K562 (cell line): ENCODE data around the gene NECAB3. TPM values are rescaled to one million over a fixed set of nuclear protein-coding genes. Genes with fewer than 3 reads are reported as not detected.

Experiments
- ATAC-seq: fragments of 200-7000 bp; cut with Tn5 transposase; 3 replicates; pipeline ENCODE4 v1.9.1; 2020; ENCODE audit warnings: moderate library complexity
- BruUV-seq: library from RNA; stranded (reverse); fragments of 400-500 nt; replicated peaks from 2 replicates; lab custom pipeline; 2021; lab: Mats Ljungman, UMichigan
- CTCF ChIA-PET: fragments of 300-600 bp; formaldehyde crosslinking; extraction: SDS; loops from one replicate; lab custom pipeline; 2021; ENCODE audit warnings: low intra/inter-chr PET ratio; lab: Yijun Ruan, JAX
- POLR2A ChIA-PET: fragments of 300-600, 350-650 bp; sonication (Branson Sonifier 250); formaldehyde crosslinking; extraction: SDS; loops from one replicate; lab custom pipeline; 2021; ENCODE audit warnings: antibody characterized with exemption, inconsistent platforms; lab: Yijun Ruan, JAX
- DNase-seq, 4 experiments: peaks; one replicate each; pipeline versions ENCODE4 v3.0.0 to v3.0.0-alpha.2; 2011 to 2018; ENCODE audit warnings: low spot score in 3 of 4, mixed read lengths in 3 of 4; ENCODE audit errors: extremely low read depth in 1 of 4
- FAIRE-seq: peaks from 2 replicates; lab custom pipeline; 2011; peaks lifted over from hg19 to GRCh38; lab: Jason Lieb, UNC
- H2AFZ ChIP-seq: 2 replicates; pipeline ENCODE4 v1.6.0; 2011; ENCODE audit warnings: low read depth, low read length, control low read depth, inconsistent platforms
- H3K27ac ChIP-seq: fragments of 200-600 bp; 3 replicates; pipeline ENCODE4 v1.8.0; 2011; ENCODE audit warnings: low read depth, mild to moderate bottlenecking, control low read depth, inconsistent platforms, low read length, moderate library complexity, mixed read lengths; ENCODE audit errors: extremely low read depth
- H3K27me3 ChIP-seq, 2 experiments: fragments of 300-600 bp in 1 of 2; 2 replicates in 1 of 2; 3 replicates in 1 of 2; pipeline versions ENCODE4 v1.6.0 to v1.8.0; 2011; ENCODE audit warnings: inconsistent platforms in 2 of 2, low read length in 2 of 2, mild to moderate bottlenecking in 1 of 2, mixed read lengths in 1 of 2, moderate library complexity in 1 of 2; ENCODE audit not compliant: control insufficient read depth in 2 of 2, insufficient read depth in 2 of 2
- H3K36me3 ChIP-seq: fragments of 300-600 bp; 3 replicates; pipeline ENCODE4 v1.8.0; 2011; ENCODE audit warnings: mild to moderate bottlenecking, low read length, inconsistent platforms; ENCODE audit not compliant: control insufficient read depth, insufficient read depth
- H3K4me1 ChIP-seq, 2 experiments: fragments of 200-600 bp in 1 of 2; replicated peaks in 1 of 2; 2 replicates in 1 of 2; 3 replicates in 1 of 2; pipeline versions ENCODE4 v1.5.1 to v1.8.0; 2011; ENCODE audit warnings: inconsistent platforms in 2 of 2, low read length in 2 of 2, mild to moderate bottlenecking in 1 of 2, mixed read lengths in 1 of 2, moderate library complexity in 1 of 2; ENCODE audit not compliant: control insufficient read depth in 2 of 2, insufficient read depth in 2 of 2
- H3K4me2 ChIP-seq: 2 replicates; pipeline ENCODE4 v1.6.1; 2011; ENCODE audit warnings: low read length, control low read depth, inconsistent platforms, mixed read lengths; ENCODE audit not compliant: insufficient read depth
- H3K4me3 ChIP-seq: fragments of 200-600 bp; sonication (generic), shearing (Covaris generic); 2 replicates; pipeline ENCODE4 v1.5.1; 2016; ENCODE audit warnings: control low read depth, inconsistent platforms
- H3K79me2 ChIP-seq: fragments of 200-600 bp; 3 replicates; pipeline ENCODE4 v1.8.0; 2011; ENCODE audit warnings: low read length, inconsistent platforms; ENCODE audit not compliant: control insufficient read depth, insufficient read depth
- H3K9ac ChIP-seq, 2 experiments: 2 replicates each; pipeline versions ENCODE4 v1.6.0 to v1.6.1; 2011; ENCODE audit warnings: low read depth in 2 of 2, low read length in 2 of 2, control low read depth in 1 of 2, inconsistent platforms in 1 of 2, mild to moderate bottlenecking in 1 of 2, mixed read lengths in 1 of 2; ENCODE audit not compliant: insufficient read depth in 1 of 2
- H3K9me1 ChIP-seq: one replicate; pipeline ENCODE4 v1.6.0; 2011; ENCODE audit warnings: inconsistent platforms, mild to moderate bottlenecking, low read length, moderate library complexity; ENCODE audit not compliant: control insufficient read depth, insufficient read depth
- H3K9me3 ChIP-seq: replicated peaks from 2 replicates; pipeline ENCODE4 v1.5.1; 2011; ENCODE audit warnings: low read depth, low read length, inconsistent platforms; ENCODE audit not compliant: control insufficient read depth, insufficient read depth
- H4K20me1 ChIP-seq: replicated peaks from 2 replicates; pipeline ENCODE4 v1.6.1; 2011; ENCODE audit warnings: low read length, inconsistent platforms, mixed read lengths; ENCODE audit not compliant: control insufficient read depth, insufficient read depth
- BCOR ChIP-seq: fragments of 450-650 bp; IDR thresholded peaks from 2 replicates; pipeline ENCODE4 v1.6.1; 2016
- EGR1 ChIP-seq: fragments of 450-650 bp; conservative IDR thresholded peaks from 2 replicates; pipeline ENCODE4 v1.6.1; 2017; ENCODE audit warnings: mild to moderate bottlenecking
- KDM2B ChIP-seq: fragments of 250-450 bp; sonication (Bioruptor Pico); IDR thresholded peaks from 2 replicates; pipeline ENCODE4 v1.8.0; 2021; ENCODE audit warnings: mild to moderate bottlenecking, moderate library complexity
- WGBS: fragments of 100-300 bp; shearing (Covaris generic); methylation state at CpG from one replicate; pipeline ENCODE4 v1.1.6; 2016; ENCODE audit warnings: low coverage, mixed read lengths; ENCODE audit not compliant: insufficient coverage; ENCODE audit errors: missing lambda C conversion rate; 5-methylcytosine and 5-hydroxymethylcytosine counted together
- in situ Hi-C: fragments of 300-500 bp; cut with MboI; formaldehyde crosslinking; loops from 4 replicates; pipeline ENCODE4 v1.15.0; 2018; ENCODE audit warnings: inconsistent platforms, mixed read lengths
- intact Hi-C: fragments of 100-400 bp; cut with micrococcal nuclease; formaldehyde crosslinking; loops from 2 replicates; pipeline ENCODE4 v1.14.2; 2022
- polyA plus RNA-seq, 8 experiments: library from polyadenylated mRNA; depleted of rRNA in 4 of 8; stranded (reverse) in 5 of 8; unstranded in 3 of 8; fragments of >200 nt; fragmentation: Nextera tagmentation in 2 of 8; fragmentation: Illumina TruSeq in 1 of 8; extraction: Ambion mirVana in 2 of 8; extraction: Trizol in 1 of 8; gene quantifications; 2 replicates each; pipeline versions ENCODE4 v1.2.1 to v1.2.3, GENCODE V29; 2011 to 2014; ENCODE audit warnings: inconsistent platforms in 1 of 8, missing spikeins in 1 of 8
- total RNA-seq, 7 experiments: library from RNA; depleted of rRNA in 6 of 7; stranded (reverse); fragments of >200 nt in 6 of 7; fragmentation: Illumina TruSeq in 2 of 7; extraction: Trizol in 2 of 7; gene quantifications; 2 replicates each; pipeline versions ENCODE4 v1.2.1 to v1.2.3, GENCODE V29; 2011 to 2021; ENCODE audit warnings: low replicate concordance in 1 of 7

Gene NECAB3
- total and polyA plus RNA-seq, 9 of the 15 experiments (the other 6 are each of a cell fraction or from before 2014, with no cell fraction given), result 0.94 to 63.3 (median 31.5) TPM

GRCh38 chr20:33668466-33669155 is 5.6 kb downstream of the NECAB3 start:
- intact Hi-C loops (no loop called here), in situ Hi-C loops (loop anchor here (5.0 kb wide), 1 partner anchor 59 kb away; no protein-coding TSS in a partner anchor)
- no peak overlapping the region for H2AFZ ChIP-seq
- ChIA-PET CTCF (interaction anchor here (0.9 kb wide), 1 partner anchor 211 kb away, joined by 4 read pairs; no protein-coding TSS in a partner anchor), POLR2A (interaction anchor here (0.6 to 3.4 kb wide), 7 partner anchors 12 to 422 kb away, joined by 3 to 17 read pairs (median 3); partner anchors contain the start of genes CBFA2T2 and PXMP4)
- ATAC-seq, result no peak
- no peak overlapping the region for H3K27ac ChIP-seq
- no peak for DNase-seq
- 93% methylated on average over 13 of the region's 13 CpGs for WGBS
- H3K4me3 ChIP-seq, result no peak overlapping the region
- H3K27me3 ChIP-seq, result no peaks in the 10 kb centered on the region
- peaks cover 25 to 63% of the 10 kb centered on the region in 2 experiments for H3K4me1 ChIP-seq
- H3K4me2 ChIP-seq, result no peak overlapping the region
- BruUV-seq, result no TSS peak
- H3K9me1 ChIP-seq, result peaks cover 5% of the 10 kb centered on the region
- H3K9me3 ChIP-seq, result no peaks in the 10 kb centered on the region
- FAIRE-seq, result peak; percentile 37
- peaks cover 29% of the 10 kb centered on the region for H3K79me2 ChIP-seq
- peaks cover 54% of the 10 kb centered on the region for H3K36me3 ChIP-seq
- TF ChIP-seq KDM2B (CRISPR knock-in tag) (no peak), BCOR (peak; percentile 60), EGR1 (0 out of 2 replicates have a peak, but pooled peaks have one; percentile 14)
- TF ChIP-seq, all 486 proteins: peak for 2
- peaks cover 7% of the 10 kb centered on the region; the same call in 1 of the 2 replicates for H4K20me1 ChIP-seq
- H3K9ac ChIP-seq, result 0 out of 4 replicates have a peak overlapping the region, but pooled peaks of 1 of the 2 experiments have one; percentile 57
